ENCODE measurements around the gene MGP.

The MGP gene

DNA sequence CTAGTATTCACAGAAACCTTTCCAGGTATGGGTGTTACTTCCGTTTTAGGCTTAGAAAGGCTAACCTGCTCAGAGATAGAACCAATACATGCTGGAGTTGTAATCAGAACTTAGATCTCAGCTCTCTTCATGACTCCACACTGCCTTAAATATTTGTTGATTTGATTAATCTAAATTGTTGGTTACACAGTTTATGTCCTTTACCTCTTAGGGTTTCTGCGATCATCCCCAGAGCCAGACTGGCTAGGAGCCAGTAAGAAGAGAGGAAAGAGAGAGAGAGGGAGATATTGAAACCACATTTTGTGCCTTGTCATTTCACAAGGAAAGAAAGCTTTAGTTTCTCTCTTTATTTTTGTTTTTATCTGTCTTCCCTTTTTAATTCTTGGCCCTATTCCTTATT, 16.8 kb upstream of the MGP start:
- DNase-seq: no peak

GRCh38 chr12:14901228-14901562, 15.5 kb upstream of the MGP start:
- no peak for DNase-seq

DNA sequence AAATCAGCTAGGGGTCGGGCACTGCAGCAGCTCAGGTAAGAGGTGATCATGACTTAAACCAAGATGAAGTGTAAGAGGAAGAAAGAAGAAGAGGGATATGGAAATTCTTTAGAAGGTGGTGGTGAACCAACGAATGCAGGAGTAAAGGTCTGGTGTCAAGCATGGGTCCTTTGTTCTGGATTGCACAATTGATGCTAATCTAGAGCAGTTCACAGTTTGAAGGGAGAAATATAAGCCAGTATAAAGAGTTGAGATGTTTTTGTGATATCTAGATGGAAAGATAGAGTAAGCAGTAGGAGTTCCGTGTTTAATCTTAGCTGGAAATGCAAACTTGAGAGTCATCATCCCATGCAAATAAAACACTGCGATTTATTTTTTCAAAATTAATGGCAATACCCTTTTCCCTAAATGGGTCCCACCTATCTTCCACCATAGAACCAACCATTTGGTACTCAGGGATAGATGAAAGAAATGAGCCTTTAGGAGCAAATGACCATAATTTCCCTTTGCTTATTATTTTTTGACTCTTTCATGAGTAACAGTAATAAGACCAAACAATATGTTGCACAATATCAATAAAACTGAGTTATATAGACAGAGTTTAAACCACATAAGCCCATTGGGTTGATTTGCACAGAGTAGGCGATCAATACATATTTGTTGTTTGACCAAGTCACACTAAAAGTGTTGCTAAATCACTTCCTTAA, 15.0 kb upstream of the MGP start:
- DNase-seq: no peak

- no peak for DNase-seq
Observed at GRCh38 chr12:14896521-14897169, 11.0 kb upstream of the MGP start.

DNA sequence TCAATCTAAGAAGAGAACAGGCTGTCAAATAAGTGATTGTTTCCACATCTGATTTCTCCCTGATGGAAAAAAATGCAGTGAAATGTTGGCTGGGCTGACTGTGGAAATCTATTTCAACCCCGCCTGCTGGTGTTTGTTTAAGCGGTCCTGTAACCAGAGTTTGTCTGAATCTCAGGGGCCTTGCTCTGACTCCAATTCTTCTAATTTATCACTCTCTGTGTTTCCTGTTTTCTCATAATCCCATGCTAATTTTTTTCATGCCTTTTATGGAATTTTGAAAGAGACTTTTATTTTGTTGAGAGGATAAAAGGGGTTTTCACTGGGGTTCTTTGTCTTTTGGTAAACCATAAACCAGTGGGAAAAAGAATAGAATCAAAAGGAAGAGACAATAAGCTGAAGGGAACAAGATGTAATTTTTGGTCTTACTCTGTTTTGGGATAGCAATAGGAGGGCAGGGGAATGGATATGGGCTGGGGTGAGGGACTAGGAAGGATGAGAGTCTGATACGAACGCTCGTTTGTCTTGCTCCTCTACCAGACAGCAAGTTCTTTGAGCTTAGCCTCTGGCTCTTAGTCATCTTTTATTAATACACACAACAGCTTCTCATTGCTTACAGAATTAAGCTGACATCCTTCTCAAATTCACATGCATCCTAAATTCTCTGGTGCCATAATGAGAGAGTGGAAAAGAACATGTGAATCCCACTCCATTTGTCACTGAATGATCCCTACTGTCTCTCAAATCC, 8.0 kb upstream of the MGP start:
- no peak for DNase-seq

DNA sequence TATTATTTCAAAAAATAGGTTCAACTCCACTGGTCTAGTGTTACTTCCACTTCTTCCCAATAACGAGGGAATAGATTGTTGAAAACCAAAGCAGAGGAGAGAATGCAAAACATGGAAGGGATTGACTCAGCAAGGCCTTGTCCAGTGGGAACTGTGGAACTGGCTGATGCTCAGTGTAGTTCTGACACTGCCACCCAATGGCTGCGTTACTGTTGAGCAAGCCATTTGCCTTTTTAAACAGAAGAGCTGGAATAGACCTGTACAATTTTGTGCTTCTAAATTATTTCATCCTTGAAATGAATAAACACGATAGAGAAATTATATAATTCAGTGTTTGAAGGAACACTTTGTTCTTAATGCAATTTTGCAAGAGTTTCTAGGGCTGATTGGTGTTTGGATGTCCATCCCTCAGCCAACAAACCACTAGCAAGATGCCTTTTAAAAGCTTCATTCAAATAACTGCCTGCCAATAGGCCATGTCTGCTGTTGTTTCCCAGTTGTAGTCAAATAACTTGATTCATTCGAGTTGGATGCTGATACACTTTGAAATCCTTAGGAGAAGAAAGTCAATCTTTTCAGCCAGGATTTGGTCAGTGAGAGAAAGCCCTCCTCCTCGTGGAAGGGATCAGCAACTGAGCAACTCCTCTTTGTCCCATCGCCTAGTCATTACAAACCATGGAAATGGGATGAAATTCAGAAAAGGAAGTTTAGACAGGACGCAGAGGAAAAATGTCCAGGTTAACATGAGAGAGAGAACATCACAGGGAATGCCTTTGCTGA, 7.3 kb upstream of the MGP start:
- DNase-seq: no peak

- DNase-seq: no peak
Observed at GRCh38 chr12:14890701-14891100, 5.0 kb upstream of the MGP start.

- DNase-seq: no peak
Observed at GRCh38 chr12:14886271-14886670, 617 bp upstream of the MGP start.

DNA sequence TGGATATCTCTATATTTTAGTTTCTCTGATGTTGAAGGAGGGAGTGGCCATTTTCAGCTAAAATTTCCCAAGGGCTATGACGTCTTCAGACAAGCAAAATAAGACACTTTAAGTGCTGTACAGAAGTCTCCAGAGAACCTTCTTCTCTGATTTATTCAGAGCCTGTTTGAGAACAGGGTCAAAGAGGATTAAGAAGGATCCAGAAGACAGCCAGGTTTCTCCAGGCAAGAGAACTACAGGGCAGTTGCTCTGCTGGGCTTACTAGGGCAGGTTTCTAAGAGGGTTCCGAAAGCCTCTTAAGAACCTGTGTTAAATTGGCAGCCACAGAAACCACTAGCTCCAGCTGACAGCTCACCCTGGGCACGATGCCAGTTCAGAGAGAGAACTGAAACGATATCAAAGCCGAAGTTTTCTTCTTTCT, 1.2 kb downstream of the MGP start:
- peak; percentile 69 for DNase-seq

- DNase-seq: no peak
Observed at GRCh38 chr12:14883686-14884085, 2.0 kb downstream of the MGP start.

GRCh38 chr12:14880890-14881453, 4.7 kb downstream of the MGP start:
- DNase-seq: no peak

DNA sequence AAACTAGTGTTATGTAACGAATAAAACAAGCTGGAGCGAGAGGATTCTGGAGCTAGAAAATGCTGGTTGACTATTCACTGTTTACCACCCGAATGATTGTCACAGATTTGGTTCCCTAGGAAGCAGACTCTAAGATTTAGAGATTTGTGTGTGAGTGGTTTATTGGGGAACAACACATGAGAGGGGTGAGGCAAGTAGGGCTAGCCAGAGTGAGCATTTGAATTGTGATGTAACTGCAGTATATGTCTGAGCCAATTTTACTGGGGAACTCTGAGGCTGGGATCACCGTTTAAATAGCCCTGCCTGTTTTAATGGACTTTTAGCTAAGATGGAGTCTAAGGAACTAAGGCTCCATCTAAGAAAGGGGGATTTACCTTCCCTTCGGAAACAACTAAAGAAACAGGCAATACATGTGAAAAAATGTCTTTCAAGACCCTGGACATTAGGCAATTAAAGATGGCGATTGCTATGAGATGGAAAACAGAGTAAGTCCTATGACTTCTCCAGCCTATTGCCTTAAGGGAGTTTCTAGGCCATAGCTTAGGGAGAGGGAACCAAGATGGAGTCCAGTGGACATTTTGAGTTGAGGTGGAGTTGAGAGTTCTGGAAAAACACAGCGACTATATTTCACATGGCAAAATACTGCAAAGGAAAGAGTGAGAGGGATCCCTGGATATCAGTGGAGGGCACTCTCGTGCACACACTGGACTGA, 6.3 kb downstream of the MGP start:
- DNase-seq: no peak

GRCh38 chr12:14878488-14878887, 7.2 kb downstream of the MGP start:
- DNase-seq: no peak

GRCh38 chr12:14876833-14877232, 8.8 kb downstream of the MGP start:
- DNase-seq: no peak

GRCh38 chr12:14874882-14875281, 10.8 kb downstream of the MGP start:
- DNase-seq: no peak

DNA sequence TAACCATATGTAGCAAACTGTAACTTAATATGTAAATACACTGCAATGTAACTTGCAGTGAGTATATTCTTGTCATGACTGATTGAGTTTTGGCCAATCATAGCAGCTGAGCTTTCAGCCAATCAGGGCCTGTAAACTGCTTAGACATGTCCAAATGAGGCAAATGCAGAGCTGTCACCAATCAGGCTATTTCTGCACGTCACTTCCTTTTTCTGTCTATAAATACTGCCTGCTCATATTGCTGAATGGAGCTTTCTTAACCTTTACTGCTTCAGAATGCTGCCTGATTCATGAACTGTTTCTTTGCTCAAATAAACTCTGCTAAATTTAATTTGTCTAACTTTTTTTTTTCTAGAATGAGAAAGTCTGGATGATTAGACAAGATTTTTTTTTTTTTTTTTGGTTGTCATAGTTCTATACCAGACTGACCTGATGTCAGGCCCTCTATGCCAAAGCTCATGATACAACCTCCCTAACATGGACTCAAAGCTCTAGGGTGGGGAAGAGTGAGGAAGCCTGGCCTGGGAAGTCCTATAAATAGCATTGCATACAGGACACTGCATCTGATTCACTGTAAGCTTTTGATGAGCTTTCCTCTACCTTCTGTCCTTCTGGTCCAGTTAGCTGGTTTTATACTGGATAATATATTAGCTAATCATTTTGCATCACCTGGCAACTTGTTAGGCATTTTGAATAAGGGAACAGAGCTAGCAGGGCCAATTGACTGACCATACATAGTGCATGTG, 12.0 kb downstream of the MGP start:
- DNase-seq: no peak

DNA sequence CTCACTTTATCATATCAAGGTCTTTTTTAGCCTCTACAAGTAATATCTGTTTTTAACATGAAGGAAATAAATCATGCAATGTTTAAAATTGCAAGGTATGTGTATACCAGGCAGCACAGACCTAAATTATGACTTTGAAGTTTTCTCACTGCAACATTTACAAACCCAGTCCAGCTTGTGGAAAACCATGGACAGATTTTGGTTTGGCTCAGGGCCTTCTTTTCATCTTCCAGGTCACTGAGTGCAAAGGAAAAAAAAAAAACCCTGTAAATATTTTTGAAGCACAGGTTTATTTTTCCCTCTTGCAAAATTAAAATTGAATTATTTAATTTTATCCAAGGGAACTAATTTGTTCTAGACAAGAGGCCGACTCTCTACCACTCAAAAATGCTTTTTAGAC, 13.8 kb downstream of the MGP start:
- no peak for DNase-seq

DNA sequence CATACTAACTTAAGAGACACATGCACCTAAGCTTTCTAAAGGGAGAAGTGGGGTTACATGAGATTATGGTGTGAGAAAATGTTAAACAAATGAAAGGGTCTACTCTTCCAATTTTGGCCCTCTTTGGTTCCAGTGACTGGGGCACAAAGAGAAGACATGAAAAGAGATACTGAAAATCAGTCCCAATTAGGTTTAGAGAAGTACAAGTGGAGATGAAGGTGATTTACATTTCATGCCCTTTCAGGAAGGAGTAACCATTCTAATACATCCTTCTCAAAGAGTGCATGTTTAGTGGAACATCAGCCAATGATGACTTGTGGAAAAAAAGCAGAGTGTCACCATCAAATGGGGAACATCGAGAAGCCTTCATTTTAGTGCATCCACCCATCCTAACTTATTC, 14.4 kb downstream of the MGP start:
- DNase-seq: no peak

GRCh38 chr12:14868916-14869506, 16.6 kb downstream of the MGP start:
- DNase-seq: no peak

- no peak for DNase-seq
Observed at GRCh38 chr12:14860490-14860889, 25.2 kb downstream of the MGP start.

DNA sequence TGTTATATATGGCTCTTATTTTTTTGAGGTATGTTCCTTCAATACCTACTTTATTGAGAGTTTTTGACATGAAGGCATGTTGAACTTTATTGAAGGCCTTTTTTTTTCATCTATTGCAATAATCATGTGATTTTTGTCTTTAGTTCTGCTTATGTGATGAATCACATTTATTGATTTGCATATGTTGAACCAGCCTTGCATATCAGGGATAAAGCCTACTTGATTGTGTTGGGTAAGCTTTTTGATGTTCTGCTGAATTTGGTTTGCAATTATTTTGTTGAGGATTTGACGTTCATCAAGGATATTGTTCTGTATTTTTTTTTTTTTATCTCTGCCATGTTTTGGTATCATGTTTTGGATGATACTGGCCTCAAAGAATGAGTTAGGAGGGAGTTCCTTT, 27.1 kb downstream of the MGP start:
- DNase-seq: no peak
